BLaER1 (cell line): ENCODE results near the gene OR1F1.

ENCODE experiments used
- H3K27ac ChIP-seq: shearing (Covaris generic); formaldehyde crosslinking; 2 replicates; pipeline ENCODE4 v1.8.1; 2022
- H3K27me3 ChIP-seq: shearing (Covaris generic); formaldehyde crosslinking; 2 replicates; pipeline ENCODE4 v1.8.1; 2022
- H3K36me3 ChIP-seq: shearing (Covaris generic); formaldehyde crosslinking; 2 replicates; pipeline ENCODE4 v1.8.1; 2022
- H3K4me1 ChIP-seq: shearing (Covaris generic); formaldehyde crosslinking; 2 replicates; pipeline ENCODE4 v1.8.1; 2022
- H3K4me2 ChIP-seq: shearing (Covaris generic); formaldehyde crosslinking; 2 replicates; pipeline ENCODE4 v1.8.1; 2022
- H3K4me3 ChIP-seq: shearing (Covaris generic); formaldehyde crosslinking; 2 replicates; pipeline ENCODE4 v1.8.1; 2022
- H3K9ac ChIP-seq: shearing (Covaris generic); formaldehyde crosslinking; 2 replicates; pipeline ENCODE4 v1.8.1; 2022
- H3K9me3 ChIP-seq: shearing (Covaris generic); formaldehyde crosslinking; 2 replicates; pipeline ENCODE4 v1.8.1; 2022
- H4K20me1 ChIP-seq: shearing (Covaris generic); formaldehyde crosslinking; 2 replicates; pipeline ENCODE4 v1.8.1; 2022
- Cebpa-rat ChIP-seq: shearing (Covaris generic); IDR thresholded peaks from 2 replicates; pipeline ENCODE4 v1.8.1; 2022

The OR1F1 gene

GRCh38 chr16:3215601-3216262 is 27.7 kb downstream of the OR1F1 start:
- H3K27ac ChIP-seq: peak overlapping the region; percentile 41; the same call in 1 of the 2 replicates
- H3K9ac ChIP-seq: no peak overlapping the region
- no peaks in the 10 kb centered on the region for H4K20me1 ChIP-seq
- H3K4me3 ChIP-seq: no peak overlapping the region
- H3K27me3 ChIP-seq: no peaks in the 10 kb centered on the region
- peaks cover 23% of the 10 kb centered on the region for H3K4me1 ChIP-seq
- no peak for TF ChIP-seq Cebpa-rat
- H3K4me2 ChIP-seq: peak overlapping the region; percentile 56
- H3K9me3 ChIP-seq: peaks cover 52% of the 10 kb centered on the region
- H3K36me3 ChIP-seq: peaks cover 3% of the 10 kb centered on the region; the same call in 1 of the 2 replicates

GRCh38 chr16:3216263-3216640 is 28.2 kb downstream of the OR1F1 start:
- Histone ChIP-seq H3K4me2 (peak overlapping the region; percentile 56), H3K27me3 (no peaks in the 10 kb centered on the region), H3K4me3 (no peak overlapping the region), H3K36me3 (peaks cover 8% of the 10 kb centered on the region), H3K9ac (no peak overlapping the region), H3K27ac (peak overlapping the region; percentile 41; the same call in 1 of the 2 replicates), H4K20me1 (no peaks in the 10 kb centered on the region), H3K4me1 (peaks cover 23% of the 10 kb centered on the region), H3K9me3 (peaks cover 57% of the 10 kb centered on the region)
- no peak for TF ChIP-seq Cebpa-rat

- H3K36me3 ChIP-seq: peaks cover 52% of the 10 kb centered on the region
- no peak overlapping the region for H3K4me3 ChIP-seq
- TF ChIP-seq Cebpa-rat: no peak
- peaks cover 86% of the 10 kb centered on the region for H3K9me3 ChIP-seq
- H4K20me1 ChIP-seq: no peaks in the 10 kb centered on the region
- H3K9ac ChIP-seq: no peak overlapping the region
- peaks cover 10% of the 10 kb centered on the region for H3K4me1 ChIP-seq
- no peak overlapping the region for H3K4me2 ChIP-seq
- H3K27ac ChIP-seq: no peak overlapping the region
- no peaks in the 10 kb centered on the region for H3K27me3 ChIP-seq
Observed at GRCh38 chr16:3220839-3221238, 32.8 kb downstream of the OR1F1 start.

GRCh38 chr16:3223913-3224515 is 36.0 kb downstream of the OR1F1 start:
- Histone ChIP-seq H3K27ac (no peak overlapping the region), H3K4me2 (no peak overlapping the region), H3K4me3 (peak overlapping the region; percentile 27), H4K20me1 (no peaks in the 10 kb centered on the region), H3K4me1 (no peaks in the 10 kb centered on the region), H3K9ac (no peak overlapping the region), H3K27me3 (no peaks in the 10 kb centered on the region), H3K36me3 (peaks cover 83% of the 10 kb centered on the region), H3K9me3 (peaks cover 98% of the 10 kb centered on the region)
- TF ChIP-seq Cebpa-rat: no peak

- Histone ChIP-seq H3K4me1 (peaks cover 18% of the 10 kb centered on the region), H3K9me3 (peaks cover 42% of the 10 kb centered on the region), H3K4me3 (peak overlapping the region; percentile 90), H3K36me3 (peaks cover 43% of the 10 kb centered on the region), H3K9ac (peak overlapping the region; percentile 93), H3K4me2 (peak overlapping the region; percentile 98), H3K27me3 (no peaks in the 10 kb centered on the region), H4K20me1 (no peaks in the 10 kb centered on the region), H3K27ac (peak overlapping the region; percentile 91)
- TF ChIP-seq Cebpa-rat: no peak
Observed at GRCh38 chr16:3234543-3234856, 46.5 kb downstream of the OR1F1 start.

- Histone ChIP-seq H4K20me1 (no peaks in the 10 kb centered on the region), H3K36me3 (peaks cover 38% of the 10 kb centered on the region), H3K27ac (peak within 1 kb of the TSS; percentile 91), H3K4me3 (peak within 1 kb of the TSS; percentile 90), H3K9ac (peak within 1 kb of the TSS; percentile 93), H3K4me2 (peak within 1 kb of the TSS; percentile 98), H3K4me1 (peaks cover 18% of the 10 kb centered on the region), H3K9me3 (peaks cover 37% of the 10 kb centered on the region), H3K27me3 (no peaks in the 10 kb centered on the region)
- no peak for TF ChIP-seq Cebpa-rat
Observed at GRCh38 chr16:3234857-3235561, 47.0 kb downstream of the OR1F1 start, which contains the start of gene ZNF200. Gene ZNF200, minus strand, starts transcription at chr16:3235158. Its CDS starts 1,403 bp downstream, at chr16:3233755.

- H3K27me3 ChIP-seq: no peaks in the 10 kb centered on the region
- no peak overlapping the region for H3K27ac ChIP-seq
- no peak overlapping the region for H3K4me2 ChIP-seq
- H3K36me3 ChIP-seq: peaks cover 27% of the 10 kb centered on the region
- H3K4me1 ChIP-seq: peaks cover 18% of the 10 kb centered on the region
- no peak overlapping the region for H3K4me3 ChIP-seq
- no peaks in the 10 kb centered on the region for H4K20me1 ChIP-seq
- peaks cover 27% of the 10 kb centered on the region for H3K9me3 ChIP-seq
- no peak for TF ChIP-seq Cebpa-rat
- no peak overlapping the region for H3K9ac ChIP-seq
Observed at GRCh38 chr16:3235856-3236669, 48.1 kb downstream of the OR1F1 start.

- Histone ChIP-seq H3K9ac (no peak overlapping the region), H3K27me3 (no peaks in the 10 kb centered on the region), H3K9me3 (peaks cover 12% of the 10 kb centered on the region), H3K4me2 (no peak overlapping the region), H3K27ac (no peak overlapping the region), H3K4me3 (no peak overlapping the region), H3K36me3 (no peaks in the 10 kb centered on the region), H3K4me1 (no peaks in the 10 kb centered on the region), H4K20me1 (no peaks in the 10 kb centered on the region)
- no peak for TF ChIP-seq Cebpa-rat
Observed at GRCh38 chr16:3241761-3242160, 53.8 kb downstream of the OR1F1 start.

GRCh38 chr16:3242709-3243108 is 54.7 kb downstream of the OR1F1 start:
- no peak overlapping the region for H3K27ac ChIP-seq
- peaks cover 8% of the 10 kb centered on the region for H3K9me3 ChIP-seq
- H3K9ac ChIP-seq: no peak overlapping the region
- no peaks in the 10 kb centered on the region for H4K20me1 ChIP-seq
- no peak overlapping the region for H3K4me3 ChIP-seq
- H3K4me1 ChIP-seq: no peaks in the 10 kb centered on the region
- H3K27me3 ChIP-seq: no peaks in the 10 kb centered on the region
- H3K36me3 ChIP-seq: no peaks in the 10 kb centered on the region
- H3K4me2 ChIP-seq: no peak overlapping the region
- TF ChIP-seq Cebpa-rat: no peak
